Heart left ventricle (tissue), 16 donors: ENCODE results near the gene ZBTB7B. TPM values are rescaled to one million over a fixed set of nuclear protein-coding genes. Genes with fewer than 3 reads are reported as not detected.
A peak's percentile ranks its signal among the peaks of the same experiment; 100 is the strongest.

Source experiments
- ATAC-seq, 4 donors: fragments of 200-7000 bp; cut with Tn5 transposase; one replicate each; pipeline ENCODE4 v1.9.1; 2020 to 2022; ENCODE audit warnings: moderate library complexity in 4 of 4, mild to moderate bottlenecking in 3 of 4, moderate number of reproducible peaks in 1 of 4
- DNase-seq, 5 donors: peaks; one replicate each; pipeline ENCODE4 v3.0.0-alpha.2; 2020
- H3K27ac ChIP-seq, 12 donors: fragments of 200-600 bp; sonication (generic) in 4 of 12; one replicate each; pipeline versions ENCODE4 v1.5.0 to v1.8.0; 2016 to 2022; ENCODE audit warnings: mild to moderate bottlenecking in 2 of 12
- H3K27me3 ChIP-seq, 9 donors: fragments of 200-600 bp; sonication (generic) in 2 of 9; one replicate each; pipeline versions ENCODE4 v1.5.1 to v1.8.0; 2016 to 2022; ENCODE audit warnings: mild to moderate bottlenecking in 3 of 9
- H3K36me3 ChIP-seq, 9 donors: fragments of 200-600 bp; sonication (generic) in 2 of 9; one replicate each; pipeline versions ENCODE4 v1.5.0 to v1.8.0; 2018 to 2022; ENCODE audit warnings: mild to moderate bottlenecking in 2 of 9
- H3K4me1 ChIP-seq, 12 donors: fragments of 200-600 bp; sonication (generic) in 4 of 12; one replicate each; pipeline versions ENCODE4 v1.5.0 to v1.8.0; 2016 to 2022; ENCODE audit warnings: mild to moderate bottlenecking in 3 of 12
- H3K4me3 ChIP-seq, 12 donors: fragments of 200-600 bp; sonication (generic) in 4 of 12; one replicate each; pipeline versions ENCODE4 v1.5.0 to v1.8.0; 2017 to 2022; ENCODE audit warnings: mild to moderate bottlenecking in 9 of 12, moderate library complexity in 4 of 12
- H3K9me3 ChIP-seq, 12 donors: fragments of 200-600 bp; sonication (generic) in 4 of 12; one replicate each; pipeline versions ENCODE4 v1.5.0 to v1.8.0; 2016 to 2022; ENCODE audit warnings: mild to moderate bottlenecking in 1 of 12
- CTCF ChIP-seq, 12 donors: fragments of 200-600 bp; sonication (generic) in 4 of 12; IDR thresholded peaks; one replicate each; pipeline versions ENCODE4 v1.5.0 to v1.8.0; 2018 to 2022; ENCODE audit warnings: antibody characterized with exemption in 12 of 12, mild to moderate bottlenecking in 5 of 12
- POLR2A ChIP-seq, 2 donors: fragments of 450-650 bp; IDR thresholded peaks; one replicate each; pipeline ENCODE4 v1.6.1; 2017; ENCODE audit warnings: antibody characterized with exemption in 2 of 2, mild to moderate bottlenecking in 2 of 2, moderate library complexity in 2 of 2
- WGBS, 4 donors: extraction: QIAGEN DNeasy Blood & Tissue Kit in 2 of 4; methylation state at CpG; one replicate each; pipeline versions ENCODE4 v1.1.5 to v1.1.7; 2013 to 2018; 5-methylcytosine and 5-hydroxymethylcytosine counted together
- intact Hi-C, 10 donors: fragments of 100-400 bp; cut with DNase I; formaldehyde crosslinking; loops; one replicate each; pipeline versions ENCODE4 v1.11.1 to v1.14.2; 2022
- polyA plus RNA-seq, 2 donors: library from polyadenylated mRNA; stranded (reverse); fragments of 200-250 nt; gene quantifications; one replicate each; pipeline ENCODE4 v1.2.3, GENCODE V29; 2013
- total RNA-seq, 9 donors: library from RNA; depleted of rRNA in 2 of 9; stranded (reverse); fragments of >200 nt in 2 of 9; fragmentation: NEBNext Ultra II Directional in 3 of 9; extraction: Animal tissue kit (Norgen Biotek cat#: 25700) in 3 of 9; gene quantifications; one replicate each; pipeline versions ENCODE4 v1.1.0 to v1.2.4, GENCODE V29; 2016 to 2023
- donor health status: ischemic (EF 13 %, LVEDD 7.1; RV severe dilation, severe dysfunction).
- donor health status: healthy with polysubstance abuse.
- donor health status: DM: no; HTN: yes; CAD: no.
- donor health status: DM: no; HTN: no; CAD: no.
- donor health status: ischemic (EF 25% LVEDD 6.9; RV normal size, moderate dysfunction).
- donor health status: ischemic (EF 25% LVEDD 5.7; RV mildly dilated, moderate dysfunction).
- donor health status: healthy.
- donor health status: DM: yes; HTN: yes; CAD: no.
- donor health status: ischemic (EF 35%, LVEDD 5.7; RV mildly dilated, moderate dysfunction).
- donor health status: nonischemic (EF 11% LVEDD 7.7; RV severe dilation, severe dysfunction).
- donor health status: DM: yes; HTN: yes; CAD: no.
- donor health status: PGD.
- donor health status: ischemic (EF 29% LVEDD 5.4; RV normal size, mild dysfunction).
- donor health status: nonischemic (EF 23%, LVEDD 6.1; RV moderate dilation, normal function).

The ZBTB7B gene
- total and polyA plus RNA-seq, 11 donors, result 29.5 to 103 (median 46.6) TPM

DNA sequence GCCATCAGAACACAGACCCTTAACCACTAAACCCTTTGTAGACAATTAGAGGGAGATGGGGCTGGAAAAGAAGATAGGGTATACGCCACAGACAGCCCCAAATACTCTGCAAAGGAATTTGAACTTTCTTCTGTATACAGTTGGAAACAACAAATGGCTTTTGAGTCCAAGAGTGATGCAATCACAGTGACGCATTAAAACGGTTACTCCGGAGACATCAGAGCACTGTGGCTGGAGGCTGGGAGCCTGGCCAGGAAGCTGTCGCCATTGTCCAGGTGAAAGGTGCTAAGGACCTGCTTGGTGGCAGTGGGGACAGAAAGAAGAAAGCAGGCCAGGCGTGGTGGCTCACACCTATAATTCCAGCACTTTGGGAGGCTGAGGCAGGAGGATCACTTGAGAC lies 15.3 kb upstream of the ZBTB7B start:
- no peak for TF ChIP-seq POLR2A (IDR thresholded peaks at IDR 0.05)
- TF ChIP-seq CTCF (IDR thresholded peaks at IDR 0.05), result no peak
- Histone ChIP-seq H3K27ac (no peak overlapping the region), H3K36me3 (peaks cover 0 to 54% (median 44%) of the 10 kb centered on the region in 9 donors), H3K9me3 (no peaks in the 10 kb centered on the region), H3K27me3 (no peaks in the 10 kb centered on the region), H3K4me1 (peaks cover 3 to 23% (median 13%) of the 10 kb centered on the region in 12 donors), H3K4me3 (no peak overlapping the region)
- WGBS, 4 donors, result 57 to 66% (median 63%) methylated on average over 6 of the region's 6 CpGs
- ATAC-seq (no peak), DNase-seq (peak in 1 of 5 donors; percentile 49)
- intact Hi-C loops, result no loop called here

GRCh38 chr1:154988058-154988954 lies 14.3 kb upstream of the ZBTB7B start:
- DNase-seq, result peak in 1 of 5 donors; percentile 24
- Histone ChIP-seq H3K27ac (no peak overlapping the region), H3K9me3 (no peaks in the 10 kb centered on the region), H3K4me1 (peaks cover 0 to 19% (median 9%) of the 10 kb centered on the region in 12 donors), H3K4me3 (no peak overlapping the region), H3K27me3 (no peaks in the 10 kb centered on the region), H3K36me3 (peaks cover 0 to 62% (median 44%) of the 10 kb centered on the region in 9 donors)
- TF ChIP-seq CTCF (IDR thresholded peaks at IDR 0.05) (no peak), POLR2A (IDR thresholded peaks at IDR 0.05) (no peak)
- intact Hi-C loops, result no loop called here
- no peak for ATAC-seq
- WGBS, 4 donors, result 85 to 89% (median 87%) methylated on average over 15 to 17 of the region's 17 CpGs

- no peak for ATAC-seq
- 78 to 94% (median 83%) methylated on average over 3 of the region's 3 CpGs for WGBS, 4 donors
- intact Hi-C loops, result no loop called here
- Histone ChIP-seq H3K27ac (no peak overlapping the region), H3K4me1 (peaks cover 0 to 10% (median under 1%) of the 10 kb centered on the region in 12 donors), H3K9me3 (no peaks in the 10 kb centered on the region), H3K4me3 (no peak overlapping the region), H3K36me3 (peaks cover 0 to 62% (median 44%) of the 10 kb centered on the region in 9 donors), H3K27me3 (no peaks in the 10 kb centered on the region)
- TF ChIP-seq CTCF (IDR thresholded peaks at IDR 0.05), result no peak
- TF ChIP-seq POLR2A (IDR thresholded peaks at IDR 0.05), result no peak
- DNase-seq, result peak in 1 of 5 donors; percentile 4
Observed at GRCh38 chr1:154989195-154989860, 13.3 kb upstream of the ZBTB7B start.

DNA sequence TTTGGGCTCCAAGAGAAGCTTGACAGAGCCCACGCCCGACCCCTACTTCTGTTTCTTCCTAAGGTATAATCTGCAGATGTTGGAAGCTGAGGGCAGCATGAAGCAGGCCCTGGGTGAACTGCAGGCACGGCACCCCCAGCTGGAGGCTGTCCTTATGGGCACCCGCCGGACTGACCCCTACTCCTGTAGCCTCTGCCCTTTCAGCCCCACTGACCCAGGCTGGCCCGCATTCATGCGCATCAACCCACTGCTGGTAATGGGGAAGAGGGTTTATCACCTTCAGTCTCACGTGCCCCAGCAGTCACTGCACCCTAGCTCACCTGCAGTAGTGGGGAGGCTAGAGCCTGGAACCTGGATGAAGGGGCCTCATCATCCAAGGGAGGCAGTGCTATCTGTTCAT lies 12.3 kb upstream of the ZBTB7B start:
- DNase-seq (peak in 2 of 5 donors; percentile 13 to 63), ATAC-seq (no peak)
- Histone ChIP-seq H3K36me3 (peaks cover 0 to 62% (median 44%) of the 10 kb centered on the region in 9 donors), H3K4me1 (peaks cover 0 to 4% (median 0%) of the 10 kb centered on the region in 12 donors), H3K4me3 (no peak overlapping the region), H3K9me3 (no peaks in the 10 kb centered on the region), H3K27ac (no peak overlapping the region), H3K27me3 (no peaks in the 10 kb centered on the region)
- TF ChIP-seq POLR2A (IDR thresholded peaks at IDR 0.05), result no peak
- no peak for TF ChIP-seq CTCF (IDR thresholded peaks at IDR 0.05)
- intact Hi-C loops, result no loop called here
- 91 to 94% (median 92%) methylated on average over 8 of the region's 8 CpGs for WGBS, 4 donors
